B cell (primary cell): ENCODE results near the gene NELL1. TPM values are rescaled to one million over a fixed set of nuclear protein-coding genes. Genes with fewer than 3 reads are reported as not detected.

Experiments
- ATAC-seq: fragments of 200-7000 bp; cut with Tn5 transposase; one replicate; pipeline ENCODE4 v1.10.0; 2021; ENCODE audit warnings: low read depth, mild to moderate bottlenecking, moderate number of reproducible peaks, moderate library complexity
- CTCF ChIA-PET: fragments of 350-600 bp; sonication (Branson Sonifier 250); formaldehyde crosslinking; loops from one replicate; lab custom pipeline; 2021; ENCODE audit warnings: antibody characterized with exemption, inconsistent platforms; lab: Charles Lee
- POLR2A ChIA-PET: fragments of 350-600 bp; sonication (Branson Sonifier 250); formaldehyde crosslinking; loops from one replicate; lab custom pipeline; 2021; ENCODE audit warnings: antibody characterized with exemption; lab: Charles Lee
- DNase-seq: peaks from one replicate; pipeline ENCODE4 v3.0.0; 2013
- H2AFZ ChIP-seq: 2 replicates; pipeline ENCODE4 v1.6.1; 2012; ENCODE audit warnings: mild to moderate bottlenecking, low read depth, low read length; ENCODE audit not compliant: insufficient read depth, poor library complexity, severe bottlenecking
- H3K27ac ChIP-seq, 2 donors: 1 replicate in 1 of 2; 2 replicates in 1 of 2; pipeline ENCODE4 v1.5.1; 2012 to 2013; ENCODE audit warnings: low read length in 2 of 2, mild to moderate bottlenecking in 2 of 2, moderate library complexity in 1 of 2
- H3K27me3 ChIP-seq, 4 experiments: fragments of 200-600 bp in 1 of 4; sonication (generic) in 1 of 4; replicated peaks in 1 of 4; 1 replicate in 2 of 4; 2 replicates in 2 of 4; pipeline versions ENCODE4 v1.6.1 to v1.7.0; 2013 to 2016; ENCODE audit warnings: low read length in 3 of 4, mild to moderate bottlenecking in 2 of 4, mixed read lengths in 1 of 4, moderate library complexity in 1 of 4; ENCODE audit not compliant: insufficient read depth in 4 of 4, control insufficient read depth in 3 of 4; ENCODE audit errors: control extremely low read depth in 1 of 4
- H3K36me3 ChIP-seq, 2 experiments: replicated peaks in 1 of 2; 1 replicate in 1 of 2; 2 replicates in 1 of 2; pipeline versions ENCODE4 v1.6.1 to v1.7.1; 2013; ENCODE audit warnings: low read length in 1 of 2; ENCODE audit not compliant: insufficient read depth in 2 of 2, control insufficient read depth in 1 of 2; ENCODE audit errors: control extremely low read depth in 1 of 2, extremely low read depth in 1 of 2
- H3K4me1 ChIP-seq, 2 donors: fragments of 200-600 bp in 1 of 2; sonication (generic) in 1 of 2; 1 replicate in 1 of 2; 2 replicates in 1 of 2; pipeline versions ENCODE4 v1.5.1 to v1.6.1; 2013 to 2017; ENCODE audit warnings: low read length in 2 of 2; ENCODE audit not compliant: control insufficient read depth in 2 of 2, insufficient read depth in 2 of 2
- H3K4me2 ChIP-seq: replicated peaks from 2 replicates; pipeline ENCODE3; 2012; ENCODE audit warnings: mild to moderate bottlenecking, low read depth, low read length; ENCODE audit not compliant: poor library complexity, severe bottlenecking
- H3K4me3 ChIP-seq, 5 experiments: fragments of 200-600 bp in 1 of 5; sonication (generic) in 1 of 5; 1 replicate in 3 of 5; 2 replicates in 2 of 5; pipeline versions ENCODE4 v1.5.1 to v1.7.0; 2011 to 2016; ENCODE audit warnings: low read length in 4 of 5, mild to moderate bottlenecking in 4 of 5, low read depth in 2 of 5, control low read depth in 1 of 5, moderate library complexity in 1 of 5; ENCODE audit not compliant: insufficient read depth in 1 of 5; ENCODE audit errors: control extremely low read depth in 1 of 5, extremely low read depth in 1 of 5
- H3K79me2 ChIP-seq: fragments of 200-600 bp; sonication (generic); one replicate; pipeline ENCODE4 v1.6.0; 2016; ENCODE audit warnings: low read length; ENCODE audit not compliant: control insufficient read depth, insufficient read depth
- H3K9ac ChIP-seq: fragments of 200-600 bp; sonication (generic); 2 replicates; pipeline ENCODE4 v1.6.1; 2017; ENCODE audit warnings: mild to moderate bottlenecking, low read length, moderate library complexity
- H3K9me3 ChIP-seq, 3 donors: one replicate each; pipeline versions ENCODE4 v1.6.1 to v1.7.1; 2013; ENCODE audit warnings: low read length in 2 of 3; ENCODE audit not compliant: control insufficient read depth in 2 of 3, insufficient read depth in 1 of 3; ENCODE audit errors: control extremely low read depth in 1 of 3
- H4K20me1 ChIP-seq: 2 replicates; pipeline ENCODE4 v1.6.0; 2012; ENCODE audit warnings: mild to moderate bottlenecking, low read length; ENCODE audit not compliant: insufficient read depth, control insufficient read depth, poor library complexity, severe bottlenecking
- H3K27ac Mint-ChIP-seq: one replicate; pipeline ENCODE4 v1.8.0; 2021; ENCODE audit warnings: mixed read lengths
- H3K27me3 Mint-ChIP-seq: one replicate; pipeline ENCODE4 v1.8.0; 2021; ENCODE audit warnings: mixed read lengths
- H3K4me1 Mint-ChIP-seq: one replicate; pipeline ENCODE4 v1.8.0; 2021; ENCODE audit warnings: mixed read lengths
- H3K4me3 Mint-ChIP-seq: one replicate; pipeline ENCODE4 v1.8.0; 2021; ENCODE audit warnings: mixed read lengths
- H3K9me3 Mint-ChIP-seq: one replicate; pipeline ENCODE4 v1.8.0; 2022; ENCODE audit warnings: mixed read lengths; ENCODE audit not compliant: insufficient read depth
- CTCF ChIP-seq: fragments of 200-600 bp; IDR thresholded peaks from one replicate; pipeline ENCODE4 v1.8.0; 2022; ENCODE audit warnings: antibody characterized with exemption, mild to moderate bottlenecking
- EZH2 ChIP-seq: IDR thresholded peaks from 2 replicates; pipeline ENCODE4 v1.6.1; 2012; ENCODE audit warnings: borderline replicate concordance, low read depth, mild to moderate bottlenecking, moderate library complexity, low read length; ENCODE audit not compliant: insufficient read depth, poor library complexity, severe bottlenecking
- WGBS: methylation state at CpG from one replicate; pipeline ENCODE4 v1.1.5; 2013; ENCODE audit warnings: missing lambda C conversion rate; ENCODE audit not compliant: insufficient coverage; 5-methylcytosine and 5-hydroxymethylcytosine counted together
- intact Hi-C: fragments of 100-400 bp; cut with micrococcal nuclease; formaldehyde crosslinking; loops from one replicate; pipeline ENCODE4 v1.10.0; 2022
- polyA plus RNA-seq: library from polyadenylated mRNA; depleted of rRNA; stranded (reverse); fragments of >200 nt; gene quantifications from 2 replicates; pipeline ENCODE4 v1.2.3, GENCODE V29; 2012
- total RNA-seq, 2 donors: library from RNA; stranded (reverse); fragments of 120-200 nt in 1 of 2; gene quantifications; 1 replicate in 1 of 2; 2 replicates in 1 of 2; pipeline versions ENCODE4 v1.2.3 to v1.2.4, GENCODE V29; 2013 to 2022

Gene NELL1
- total and polyA plus RNA-seq, 2 donors (not counting 1 experiment from before 2014, with no cell fraction given), result not detected

GRCh38 chr11:20644360-20644759 lies 25.0 kb upstream of the NELL1 start:
- Histone ChIP-seq H3K27ac (no peak overlapping the region), H3K4me3 (no peak overlapping the region), H2AFZ (no peak overlapping the region), H3K9me3 (no peaks in the 10 kb centered on the region), H3K79me2 (no peaks in the 10 kb centered on the region), H3K4me1 (no peaks in the 10 kb centered on the region), H3K4me2 (no peak overlapping the region), H4K20me1 (no peaks in the 10 kb centered on the region), H3K27me3 (peaks cover 0 to 2% (median 0%) of the 10 kb centered on the region in 4 experiments), H3K36me3 (no peaks in the 10 kb centered on the region), H3K9ac (no peak overlapping the region)
- ATAC-seq (no peak), DNase-seq (no peak)
- 100% methylated on average over 2 of the region's 4 CpGs for WGBS
- POLR2A ChIA-PET, result no interaction called here
- TF ChIP-seq EZH2 (no peak), CTCF (no peak)
- Mint-ChIP-seq H3K9me3 (no peaks in the 10 kb centered on the region), H3K27me3 (peaks cover 12% of the 10 kb centered on the region), H3K27ac (no peak overlapping the region), H3K4me1 (no peaks in the 10 kb centered on the region), H3K4me3 (no peak overlapping the region)
- CTCF ChIA-PET, result interaction anchor here (0.9 kb wide), 1 partner anchor 10 kb away, joined by 3 read pairs; no protein-coding TSS in a partner anchor
- intact Hi-C loops, result no loop called here

DNA sequence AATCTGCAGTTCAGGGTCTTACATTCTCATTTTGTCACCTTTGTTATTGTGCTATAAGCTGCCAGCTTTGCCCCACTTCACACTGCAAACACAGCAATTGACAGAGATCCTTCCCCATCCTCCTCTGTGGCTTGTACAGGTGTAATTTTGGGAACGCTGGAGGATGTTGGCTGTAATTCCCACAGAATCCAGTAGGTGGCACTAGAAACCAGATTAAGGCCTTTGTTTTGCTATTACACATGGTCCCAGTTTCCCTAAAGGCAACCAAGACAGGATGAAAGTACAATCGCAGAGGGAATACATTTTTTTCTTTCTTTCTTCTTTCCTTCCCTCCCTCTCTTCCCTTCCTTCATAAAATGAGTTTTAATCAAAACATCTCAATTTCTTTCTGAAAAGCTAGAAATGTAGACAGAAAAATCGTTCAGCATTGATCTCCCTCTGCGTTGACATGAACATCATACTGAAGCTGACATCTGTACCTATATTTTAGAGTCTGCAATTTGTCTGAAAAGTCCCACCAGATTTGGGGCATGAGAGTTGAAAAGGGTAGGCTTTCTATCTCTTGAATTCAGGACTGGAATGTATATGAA lies 21.3 kb upstream of the NELL1 start:
- H3K4me1 ChIP-seq, result no peaks in the 10 kb centered on the region
- H3K36me3 ChIP-seq, result no peaks in the 10 kb centered on the region
- Mint-ChIP-seq H3K27me3 (peaks cover 12% of the 10 kb centered on the region), H3K4me3 (no peak overlapping the region), H3K27ac (no peak overlapping the region), H3K4me1 (no peaks in the 10 kb centered on the region), H3K9me3 (no peaks in the 10 kb centered on the region)
- no peaks in the 10 kb centered on the region for H3K79me2 ChIP-seq
- POLR2A ChIA-PET, result no interaction called here
- H3K9me3 ChIP-seq, result no peaks in the 10 kb centered on the region
- CTCF ChIA-PET, result interaction anchor here (0.7 to 3.1 kb wide), 6 partner anchors 9 to 20 kb away, joined by 3 to 8 read pairs (median 4); no protein-coding TSS in a partner anchor
- no peak overlapping the region for H3K27ac ChIP-seq
- no peak overlapping the region for H3K4me2 ChIP-seq
- intact Hi-C loops, result loop anchor here (1.0 kb wide), 1 partner anchor 38 kb away; no protein-coding TSS in a partner anchor
- peak; percentile 46 for DNase-seq
- peak; percentile 39 for ATAC-seq
- no peak overlapping the region for H2AFZ ChIP-seq
- H3K9ac ChIP-seq, result no peak overlapping the region
- 7% methylated on average over 1 of the region's 4 CpGs for WGBS
- TF ChIP-seq CTCF (peak; percentile 92), EZH2 (no peak)
- H3K27me3 ChIP-seq, result peaks cover 0 to 2% (median 0%) of the 10 kb centered on the region in 4 experiments
- no peaks in the 10 kb centered on the region for H4K20me1 ChIP-seq
- H3K4me3 ChIP-seq, result no peak overlapping the region
